Right atrium auricular region (tissue), 2 donors: ENCODE data around the gene PRELID3B. TPM values are rescaled to one million over a fixed set of nuclear protein-coding genes. Genes with fewer than 3 reads are reported as not detected.

Experiments used
- DNase-seq: peaks from one replicate; pipeline ENCODE4 v3.0.0-alpha.2; 2019; ENCODE audit warnings: low spot score
- H3K27ac ChIP-seq, 2 donors: fragments of 200-600 bp; sonication (generic); 1 replicate in 1 of 2; 2 replicates in 1 of 2; pipeline ENCODE4 v1.5.1; 2016 to 2019
- H3K27me3 ChIP-seq, 2 donors: fragments of 200-600 bp; sonication (generic); one replicate each; pipeline versions ENCODE4 v1.5.1 to v1.6.0; 2017 to 2019
- H3K36me3 ChIP-seq: fragments of 200-600 bp; sonication (generic); one replicate; pipeline ENCODE4 v1.5.1; 2016
- H3K4me1 ChIP-seq, 2 donors: fragments of 200-600 bp; sonication (generic); one replicate each; pipeline versions ENCODE4 v1.5.1 to v1.6.0; 2017 to 2019
- H3K4me3 ChIP-seq, 2 donors: fragments of 200-600 bp; sonication (generic); 1 replicate in 1 of 2; 2 replicates in 1 of 2; pipeline ENCODE4 v1.5.1; 2017 to 2019; ENCODE audit warnings: mild to moderate bottlenecking in 1 of 2, moderate library complexity in 1 of 2
- H3K9me3 ChIP-seq, 2 donors: fragments of 200-600 bp; sonication (generic); one replicate each; pipeline ENCODE4 v1.5.1; 2019
- total RNA-seq, 2 donors: library from RNA; depleted of rRNA; stranded (reverse); fragments of >200 nt; gene quantifications; one replicate each; pipeline ENCODE4 v1.1.0, GENCODE V29; 2016
- TF ChIP-seq, protein P1 (sequence below), 2 donors: fragments of 200-600 bp; sonication (generic); IDR thresholded peaks; one replicate each; pipeline ENCODE4 v1.5.1; 2019; ENCODE audit warnings: antibody characterized with exemption in 2 of 2

The PRELID3B gene
- total RNA-seq, 2 donors from 2014 or later: 34.6 to 35.2 TPM

DNA sequence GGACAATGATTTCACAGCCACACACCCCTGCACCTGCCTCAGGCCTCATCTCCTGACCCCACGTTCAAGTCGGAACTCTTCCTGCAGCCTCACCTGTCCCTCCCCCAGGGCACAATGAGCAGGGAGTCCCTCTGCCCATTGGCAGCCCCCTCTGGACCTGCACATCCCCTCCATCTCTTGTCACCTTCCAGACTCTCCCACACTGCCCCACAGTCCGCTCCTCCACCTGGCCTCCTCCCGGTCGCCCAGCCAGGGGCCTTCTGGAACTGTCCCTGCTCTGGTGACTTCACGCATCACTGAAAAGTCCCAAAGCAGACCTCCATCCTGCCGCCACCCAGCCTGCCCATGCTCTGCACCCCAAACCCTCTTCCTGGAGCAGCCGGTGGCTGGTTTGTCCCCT, 40.2 kb downstream of the PRELID3B start:
- no peak overlapping the region for H3K4me3 ChIP-seq
- H3K4me1 ChIP-seq: peaks cover 0 to 42% of the 10 kb centered on the region in 2 donors
- H3K9me3 ChIP-seq: no peaks in the 10 kb centered on the region
- no peaks in the 10 kb centered on the region for H3K27me3 ChIP-seq
- no peak for DNase-seq
- peaks cover 44% of the 10 kb centered on the region for H3K36me3 ChIP-seq
- H3K27ac ChIP-seq: no peak overlapping the region
- TF ChIP-seq, protein P1, sequence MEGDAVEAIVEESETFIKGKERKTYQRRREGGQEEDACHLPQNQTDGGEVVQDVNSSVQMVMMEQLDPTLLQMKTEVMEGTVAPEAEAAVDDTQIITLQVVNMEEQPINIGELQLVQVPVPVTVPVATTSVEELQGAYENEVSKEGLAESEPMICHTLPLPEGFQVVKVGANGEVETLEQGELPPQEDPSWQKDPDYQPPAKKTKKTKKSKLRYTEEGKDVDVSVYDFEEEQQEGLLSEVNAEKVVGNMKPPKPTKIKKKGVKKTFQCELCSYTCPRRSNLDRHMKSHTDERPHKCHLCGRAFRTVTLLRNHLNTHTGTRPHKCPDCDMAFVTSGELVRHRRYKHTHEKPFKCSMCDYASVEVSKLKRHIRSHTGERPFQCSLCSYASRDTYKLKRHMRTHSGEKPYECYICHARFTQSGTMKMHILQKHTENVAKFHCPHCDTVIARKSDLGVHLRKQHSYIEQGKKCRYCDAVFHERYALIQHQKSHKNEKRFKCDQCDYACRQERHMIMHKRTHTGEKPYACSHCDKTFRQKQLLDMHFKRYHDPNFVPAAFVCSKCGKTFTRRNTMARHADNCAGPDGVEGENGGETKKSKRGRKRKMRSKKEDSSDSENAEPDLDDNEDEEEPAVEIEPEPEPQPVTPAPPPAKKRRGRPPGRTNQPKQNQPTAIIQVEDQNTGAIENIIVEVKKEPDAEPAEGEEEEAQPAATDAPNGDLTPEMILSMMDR (IDR thresholded peaks at IDR 0.05): no peak

DNA sequence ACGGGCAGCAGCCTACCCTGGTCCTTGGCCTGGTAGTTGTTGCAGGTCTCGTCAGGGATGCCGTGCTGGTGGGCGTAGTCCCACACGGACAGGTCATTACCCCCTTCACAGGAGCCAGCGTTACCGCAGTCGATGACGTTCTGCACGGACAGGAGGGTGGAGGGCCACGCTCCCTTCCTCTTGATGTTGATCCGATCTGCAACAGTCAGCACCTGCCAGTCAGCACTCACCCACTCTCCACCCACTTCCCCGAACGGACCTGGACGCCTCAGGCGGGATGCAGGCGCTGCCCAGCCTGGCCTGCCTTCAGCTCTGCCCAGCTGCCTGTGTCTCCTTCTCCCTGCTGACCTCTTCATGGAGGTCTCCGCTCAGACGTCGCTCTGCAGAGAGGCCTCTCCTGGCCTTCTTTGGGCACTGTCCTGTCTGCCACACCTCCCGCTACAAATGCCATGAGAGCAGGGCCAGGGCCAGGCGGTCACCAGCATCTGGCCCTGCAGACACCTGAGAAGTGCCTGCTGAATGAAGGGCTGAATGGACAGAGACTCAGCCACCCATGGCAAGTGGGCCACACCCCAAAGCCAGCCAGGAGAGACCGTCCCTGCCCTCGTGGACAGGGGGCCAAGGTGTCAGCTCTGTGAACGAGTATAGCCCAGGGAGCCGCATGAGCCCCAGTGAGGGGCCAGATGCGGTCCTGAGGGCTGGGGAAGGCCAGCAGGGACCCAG, 41.0 kb downstream of the PRELID3B start:
- Histone ChIP-seq H3K27me3 (no peaks in the 10 kb centered on the region), H3K36me3 (peaks cover 51% of the 10 kb centered on the region), H3K4me1 (peaks cover 0 to 38% of the 10 kb centered on the region in 2 donors), H3K4me3 (no peak overlapping the region), H3K27ac (no peak overlapping the region), H3K9me3 (no peaks in the 10 kb centered on the region)
- no peak for DNase-seq
- TF ChIP-seq, protein P1 (IDR thresholded peaks at IDR 0.05): no peak

DNA sequence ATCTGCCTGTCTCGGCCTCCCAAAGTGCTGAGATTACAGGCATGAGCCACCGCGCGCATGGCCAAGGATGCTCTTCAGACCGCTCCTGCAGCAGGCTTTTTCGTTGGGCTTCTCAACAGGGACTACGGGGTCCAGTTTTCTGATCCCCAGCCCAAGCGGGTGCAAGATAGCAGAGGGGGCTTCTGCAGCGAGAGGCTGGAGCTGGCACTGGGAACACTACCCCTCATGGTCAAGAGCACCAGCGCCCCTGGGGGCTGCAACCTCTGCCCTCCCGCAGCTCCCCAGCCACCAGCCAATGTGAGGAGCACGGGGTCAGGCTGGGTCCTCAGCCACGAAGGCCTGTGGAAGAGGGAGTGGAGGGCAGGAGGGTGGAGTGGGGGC, 41.5 kb downstream of the PRELID3B start:
- Histone ChIP-seq H3K27ac (no peak overlapping the region), H3K36me3 (peaks cover 57% of the 10 kb centered on the region), H3K9me3 (no peaks in the 10 kb centered on the region), H3K4me1 (peaks cover 0 to 33% of the 10 kb centered on the region in 2 donors), H3K27me3 (no peaks in the 10 kb centered on the region), H3K4me3 (no peak overlapping the region)
- TF ChIP-seq, protein P1 (IDR thresholded peaks at IDR 0.05): no peak
- DNase-seq: no peak

DNA sequence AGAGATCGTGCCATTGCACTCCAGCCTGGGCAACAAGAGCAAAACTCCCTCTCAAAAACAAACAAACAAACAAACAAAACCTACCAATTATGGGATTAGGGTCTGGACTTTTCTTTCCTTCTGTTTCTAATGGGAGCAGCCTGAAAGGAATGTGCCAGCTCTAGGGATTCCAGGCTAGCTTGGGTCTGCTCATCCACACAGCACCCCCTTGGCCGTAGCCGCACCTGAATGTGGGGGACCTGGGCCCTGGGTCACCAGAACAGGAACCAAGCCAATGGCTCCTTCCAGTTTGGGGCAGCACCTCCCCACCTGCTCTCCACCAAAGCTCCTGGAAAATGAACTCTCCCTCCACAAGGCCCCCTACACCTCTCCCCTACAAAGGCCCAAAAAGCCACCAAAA, 42.3 kb downstream of the PRELID3B start:
- Histone ChIP-seq H3K4me3 (no peak overlapping the region), H3K36me3 (peaks cover 64% of the 10 kb centered on the region), H3K4me1 (peaks cover 0 to 27% of the 10 kb centered on the region in 2 donors), H3K27me3 (no peaks in the 10 kb centered on the region), H3K27ac (no peak overlapping the region), H3K9me3 (no peaks in the 10 kb centered on the region)
- DNase-seq: no peak
- TF ChIP-seq, protein P1 (IDR thresholded peaks at IDR 0.05): no peak

DNA sequence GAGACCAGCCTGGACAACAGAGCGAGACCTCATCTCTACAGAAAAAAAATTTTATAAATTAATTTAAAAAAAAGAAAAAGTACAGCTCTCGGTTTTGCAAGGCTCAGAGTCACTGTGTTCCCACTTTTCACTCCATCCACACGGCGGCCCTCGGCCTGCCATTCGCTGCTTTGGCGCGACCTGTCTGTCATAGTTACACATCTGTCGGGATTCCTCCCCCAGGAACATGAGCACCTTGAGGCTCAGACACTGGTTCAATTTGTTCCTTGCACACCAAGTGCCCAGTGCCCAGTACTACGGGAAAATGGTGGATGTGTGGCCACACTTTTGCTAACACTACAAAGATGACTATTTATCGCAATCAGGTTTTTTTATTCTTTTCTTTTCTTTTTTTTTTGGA, 43.9 kb downstream of the PRELID3B start:
- H3K4me3 ChIP-seq: no peak overlapping the region
- DNase-seq: no peak
- no peaks in the 10 kb centered on the region for H3K9me3 ChIP-seq
- H3K36me3 ChIP-seq: peaks cover 73% of the 10 kb centered on the region
- H3K27me3 ChIP-seq: no peaks in the 10 kb centered on the region
- peaks cover 0 to 16% of the 10 kb centered on the region in 2 donors for H3K4me1 ChIP-seq
- TF ChIP-seq, protein P1 (IDR thresholded peaks at IDR 0.05): no peak
- H3K27ac ChIP-seq: no peak overlapping the region
